Peyer's patch (tissue), 4 donors: ENCODE results near the gene PSD4.

Experiments
- POLR2A ChIP-seq, 2 donors: fragments of 450-650 bp; IDR thresholded peaks; one replicate each; pipeline ENCODE4 v1.5.1; 2017; ENCODE audit warnings: antibody characterized with exemption in 2 of 2, mild to moderate bottlenecking in 2 of 2, moderate library complexity in 2 of 2
- TF ChIP-seq, protein P1 (sequence below), 6 experiments: fragments of 450-650 bp in 4 of 6; fragments of 200-600 bp in 2 of 6; sonication (generic) in 1 of 6; IDR thresholded peaks; one replicate each; pipeline ENCODE4 v1.5.1; 2017 to 2019; ENCODE audit warnings: antibody characterized with exemption in 6 of 6, mild to moderate bottlenecking in 3 of 6, moderate library complexity in 1 of 6

DNA sequence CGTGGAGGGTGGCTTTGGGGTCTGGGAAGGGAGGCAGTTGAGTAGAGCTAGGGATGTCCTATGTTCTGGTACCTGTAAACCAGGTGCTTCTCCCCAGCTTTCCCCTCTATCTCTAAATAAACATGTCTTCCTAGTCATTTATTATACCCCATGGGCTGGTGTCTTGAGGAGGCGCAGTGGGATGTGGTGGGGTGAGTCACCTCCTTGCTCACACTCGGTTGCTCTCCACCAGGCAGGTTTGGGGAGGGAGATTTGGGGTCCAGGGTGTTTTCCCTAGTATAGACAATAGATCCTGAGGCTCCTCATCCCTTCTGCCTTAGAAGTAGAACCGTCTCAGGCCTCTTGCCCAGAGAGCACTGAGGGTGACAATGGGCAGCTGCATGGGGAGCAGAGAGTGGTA, 5.1 kb downstream of the PSD4 start:
- TF ChIP-seq, protein P1, sequence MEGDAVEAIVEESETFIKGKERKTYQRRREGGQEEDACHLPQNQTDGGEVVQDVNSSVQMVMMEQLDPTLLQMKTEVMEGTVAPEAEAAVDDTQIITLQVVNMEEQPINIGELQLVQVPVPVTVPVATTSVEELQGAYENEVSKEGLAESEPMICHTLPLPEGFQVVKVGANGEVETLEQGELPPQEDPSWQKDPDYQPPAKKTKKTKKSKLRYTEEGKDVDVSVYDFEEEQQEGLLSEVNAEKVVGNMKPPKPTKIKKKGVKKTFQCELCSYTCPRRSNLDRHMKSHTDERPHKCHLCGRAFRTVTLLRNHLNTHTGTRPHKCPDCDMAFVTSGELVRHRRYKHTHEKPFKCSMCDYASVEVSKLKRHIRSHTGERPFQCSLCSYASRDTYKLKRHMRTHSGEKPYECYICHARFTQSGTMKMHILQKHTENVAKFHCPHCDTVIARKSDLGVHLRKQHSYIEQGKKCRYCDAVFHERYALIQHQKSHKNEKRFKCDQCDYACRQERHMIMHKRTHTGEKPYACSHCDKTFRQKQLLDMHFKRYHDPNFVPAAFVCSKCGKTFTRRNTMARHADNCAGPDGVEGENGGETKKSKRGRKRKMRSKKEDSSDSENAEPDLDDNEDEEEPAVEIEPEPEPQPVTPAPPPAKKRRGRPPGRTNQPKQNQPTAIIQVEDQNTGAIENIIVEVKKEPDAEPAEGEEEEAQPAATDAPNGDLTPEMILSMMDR (IDR thresholded peaks at IDR 0.05) = no peak
- TF ChIP-seq POLR2A (IDR thresholded peaks at IDR 0.05) = no peak
